Right renal pelvis (tissue), 4 donors: ENCODE data around the gene SLC24A3. TPM values are rescaled to one million over a fixed set of nuclear protein-coding genes. Genes with fewer than 3 reads are reported as not detected.
A peak's percentile ranks its signal among the peaks of the same experiment; 100 is the strongest.

ENCODE experiments used
- DNase-seq, 4 donors: peaks; one replicate each; pipeline ENCODE4 v3.0.0-alpha.2; 2013; ENCODE audit warnings: low read depth in 4 of 4, low spot score in 3 of 4, missing footprints in 1 of 4
- polyA plus RNA-seq, 4 donors: library from polyadenylated mRNA; unstranded; fragments of 120-200 nt; gene quantifications; one replicate each; pipeline ENCODE4 v1.2.1, GENCODE V29; 2013; ENCODE audit not compliant: insufficient read length in 4 of 4

SLC24A3 gene
- polyA plus RNA-seq, 4 donors, result 4.5 to 5.9 (median 4.6) TPM

- no peak for DNase-seq
Observed at GRCh38 chr20:19335916-19336315, 123.5 kb downstream of the SLC24A3 start.

- DNase-seq, result no peak
Observed at GRCh38 chr20:19336631-19337030, 124.2 kb downstream of the SLC24A3 start.

DNA sequence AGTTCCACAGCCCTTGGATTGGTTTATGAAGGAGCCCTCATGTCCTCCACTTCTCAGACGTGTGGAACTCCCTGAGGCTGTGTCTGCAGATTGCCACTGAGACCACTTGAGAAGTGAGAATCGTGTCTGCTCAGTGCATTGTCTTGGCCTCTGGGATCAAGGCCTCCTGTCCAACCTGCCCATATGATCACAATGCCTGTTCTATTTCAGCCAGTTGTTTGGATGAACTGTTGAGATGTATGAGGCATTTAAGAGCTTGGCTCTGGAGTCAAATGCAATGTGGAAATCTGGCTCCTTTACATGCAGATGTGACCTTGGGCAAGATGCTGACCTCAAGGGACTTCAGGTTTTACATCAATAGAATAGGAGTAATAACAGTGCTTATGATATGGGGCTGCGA is 125.9 kb downstream of the SLC24A3 start:
- DNase-seq, result no peak

DNA sequence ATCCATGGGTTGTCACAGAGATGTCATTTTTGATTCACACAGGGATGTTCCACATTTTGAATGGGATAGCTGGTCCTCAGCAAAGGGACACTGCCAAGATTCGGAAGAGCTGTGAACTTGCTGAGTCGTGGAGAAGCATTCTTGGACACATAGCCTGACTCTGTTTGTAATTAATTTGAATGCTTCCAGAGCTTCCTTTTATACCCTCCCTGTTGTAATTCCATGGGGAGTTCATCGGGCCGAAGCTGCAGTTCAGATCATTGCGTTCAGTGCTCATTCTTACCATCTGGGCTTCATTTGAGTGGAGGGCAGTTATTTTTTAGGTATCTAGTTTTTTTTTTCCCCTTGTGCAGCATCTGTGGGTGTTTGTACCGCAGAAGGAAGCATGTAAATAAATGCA is 126.5 kb downstream of the SLC24A3 start:
- DNase-seq, result no peak

GRCh38 chr20:19341348-19342053 is 129.1 kb downstream of the SLC24A3 start:
- no peak for DNase-seq

- no peak for DNase-seq
Observed at GRCh38 chr20:19344341-19344740, 131.9 kb downstream of the SLC24A3 start.

GRCh38 chr20:19347943-19348456 is 135.6 kb downstream of the SLC24A3 start:
- DNase-seq, result no peak

DNA sequence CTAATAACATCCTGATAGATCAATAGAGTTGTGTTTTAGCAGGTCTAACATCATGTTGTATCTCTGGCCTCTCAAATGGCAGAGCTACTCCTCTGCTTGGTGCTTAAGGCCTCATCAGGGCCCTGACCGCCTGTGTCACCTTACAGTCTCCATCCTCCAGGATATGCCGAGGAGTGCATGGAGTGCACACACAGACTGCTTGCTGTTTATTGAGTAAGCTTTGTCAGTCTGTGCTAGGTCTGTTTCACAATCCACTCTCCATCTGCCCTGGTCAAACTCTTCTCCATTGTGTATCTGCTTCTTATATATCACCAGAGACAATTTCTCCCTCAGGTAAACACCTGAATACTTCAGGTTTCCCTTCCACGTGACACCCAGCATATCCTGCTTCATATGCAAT is 136.1 kb downstream of the SLC24A3 start:
- no peak for DNase-seq

- no peak for DNase-seq
Observed at GRCh38 chr20:19349879-19350278, 137.4 kb downstream of the SLC24A3 start.

DNA sequence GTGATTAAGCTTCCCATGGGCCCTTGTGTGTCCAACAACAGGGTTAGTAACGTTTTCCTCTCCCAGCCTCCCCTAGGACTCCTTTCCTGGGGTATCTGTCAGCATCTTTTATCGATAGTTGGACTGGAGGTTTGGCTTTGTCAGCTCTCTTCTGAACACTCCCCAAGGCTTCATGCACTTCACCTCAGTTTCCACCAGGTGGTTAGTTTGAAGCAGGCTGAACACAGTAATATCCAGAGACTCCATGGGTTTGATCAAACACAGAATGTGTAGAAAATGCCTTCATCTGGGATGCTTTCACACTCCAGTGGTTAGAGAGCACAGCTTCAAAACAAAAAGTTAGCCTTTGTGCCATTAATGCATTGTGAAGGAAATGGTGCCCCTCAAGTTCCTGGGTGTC is 139.1 kb downstream of the SLC24A3 start:
- no peak for DNase-seq

GRCh38 chr20:19354950-19355349 is 142.5 kb downstream of the SLC24A3 start:
- DNase-seq, result no peak

- DNase-seq, result peak in 1 of 4 donors; percentile 28
Observed at GRCh38 chr20:19361790-19362189, 149.3 kb downstream of the SLC24A3 start.

DNA sequence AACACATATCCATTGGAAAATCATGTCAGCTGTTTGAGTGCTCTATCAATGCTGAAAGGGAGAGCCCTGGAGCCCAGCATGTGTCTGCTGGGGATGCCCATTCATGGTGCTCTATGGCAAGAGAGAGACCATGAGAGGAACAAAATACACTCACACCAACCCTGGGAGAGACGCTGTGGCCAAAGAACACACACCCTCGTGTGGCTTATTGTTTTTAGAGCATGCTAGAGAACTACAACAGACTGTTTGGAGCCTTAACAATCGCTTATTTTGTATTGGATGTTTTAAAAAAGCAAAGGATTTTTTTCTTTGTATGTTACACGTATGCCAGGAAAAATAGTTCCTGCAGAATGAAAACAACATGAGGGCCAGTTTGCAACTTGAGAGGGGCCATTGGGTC is 151.0 kb downstream of the SLC24A3 start:
- DNase-seq, result no peak

DNA sequence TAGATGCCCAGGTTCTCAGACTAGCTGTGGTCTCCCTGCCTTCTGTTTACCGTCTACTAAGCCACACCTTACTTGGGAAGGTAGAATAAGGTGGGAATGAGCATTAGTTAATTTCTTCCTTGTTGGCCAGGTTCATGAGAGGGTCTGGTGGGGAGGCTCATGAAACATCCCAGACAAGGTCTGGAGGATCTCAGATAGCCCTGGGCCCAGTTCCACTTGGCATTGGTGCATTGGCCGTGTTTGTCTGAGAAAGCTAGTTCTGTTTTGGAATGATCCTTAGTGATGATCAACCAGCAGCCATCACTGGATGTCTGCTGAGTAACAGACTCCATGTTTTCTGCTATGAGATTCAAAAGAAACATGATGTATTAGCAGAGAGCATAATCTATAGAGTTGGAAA is 155.1 kb downstream of the SLC24A3 start:
- DNase-seq, result no peak

DNA sequence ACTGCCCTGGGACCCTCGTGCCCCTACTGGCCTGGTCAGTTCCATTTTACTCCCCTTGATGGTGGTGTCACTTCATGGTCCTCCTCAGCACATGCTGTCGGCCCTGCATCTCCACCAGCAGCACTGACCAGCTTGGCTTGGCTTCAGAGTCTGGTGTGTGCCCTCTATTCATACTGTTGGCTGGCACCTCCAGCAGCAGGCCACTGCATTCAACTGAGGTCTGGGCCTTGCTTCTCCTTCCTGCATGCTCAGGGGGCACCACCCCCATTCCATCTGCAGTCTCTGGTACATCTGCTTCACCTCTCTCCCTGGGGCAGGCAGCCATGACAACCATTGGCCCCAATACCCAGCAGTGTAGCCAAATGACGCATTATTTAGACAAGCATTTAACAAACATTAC is 155.9 kb downstream of the SLC24A3 start:
- no peak for DNase-seq

GRCh38 chr20:19370076-19371075 is 157.9 kb downstream of the SLC24A3 start:
- DNase-seq, result no peak

- DNase-seq, result no peak
Observed at GRCh38 chr20:19371112-19371511, 158.7 kb downstream of the SLC24A3 start.

GRCh38 chr20:19374216-19374615 is 161.8 kb downstream of the SLC24A3 start:
- no peak for DNase-seq

DNA sequence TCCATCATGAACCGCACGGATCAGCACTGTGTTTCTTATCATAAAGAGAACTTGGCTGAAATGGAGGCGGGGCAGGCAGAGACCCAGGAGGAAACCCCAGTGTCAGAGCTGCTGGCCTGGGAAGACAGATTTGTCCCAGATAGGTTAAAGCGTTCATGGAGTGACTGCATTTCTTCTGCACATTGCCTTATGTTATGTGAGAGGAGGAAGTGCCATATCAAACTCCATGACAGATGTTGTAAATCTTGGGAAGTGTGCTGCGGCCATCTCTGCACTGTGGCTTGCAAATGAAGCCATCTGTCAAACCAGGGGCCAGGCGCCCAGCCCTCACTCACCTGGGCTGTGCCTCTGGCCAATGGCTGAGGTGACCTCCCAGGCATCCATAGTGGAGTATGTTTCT is 163.0 kb downstream of the SLC24A3 start:
- peak in 3 of 4 donors; percentile 30 to 56 (median 40) for DNase-seq

- DNase-seq, result no peak
Observed at GRCh38 chr20:19375801-19376200, 163.4 kb downstream of the SLC24A3 start.

- no peak for DNase-seq
Observed at GRCh38 chr20:19376451-19377229, 164.2 kb downstream of the SLC24A3 start.
